Prostate gland (tissue), 2 donors: Measurements from ENCODE around the gene OR10H3. TPM values are rescaled to one million over a fixed set of nuclear protein-coding genes. Genes with fewer than 3 reads are reported as not detected.
A peak's percentile ranks its signal among the peaks of the same experiment; 100 is the strongest.

Experiments
- DNase-seq: peaks from one replicate; pipeline ENCODE4 v3.0.0-alpha.2; 2019; ENCODE audit warnings: low spot score
- H3K27ac ChIP-seq, 2 donors: fragments of 200-600 bp; sonication (generic); 2 replicates each; pipeline ENCODE4 v1.5.1; 2017 to 2019
- H3K27me3 ChIP-seq: fragments of 200-600 bp; sonication (generic); replicated peaks from 2 replicates; pipeline ENCODE4 v1.5.1; 2019; ENCODE audit not compliant: insufficient read depth
- H3K36me3 ChIP-seq, 2 donors: fragments of 200-600 bp; sonication (generic); 1 replicate in 1 of 2; 2 replicates in 1 of 2; pipeline versions ENCODE4 v1.5.1 to v1.8.1; 2017 to 2019
- H3K4me1 ChIP-seq: fragments of 200-600 bp; sonication (generic); replicated peaks from 2 replicates; pipeline ENCODE4 v1.5.1; 2019
- H3K4me3 ChIP-seq, 2 donors: fragments of 200-600 bp; sonication (generic); 2 replicates each; pipeline ENCODE4 v1.5.1; 2017 to 2019
- H3K9me3 ChIP-seq: fragments of 200-600 bp; sonication (generic); 2 replicates; pipeline ENCODE4 v1.5.1; 2017
- CTCF ChIP-seq, 4 experiments: fragments of 200-600 bp in 2 of 4; fragments of 450-650 bp in 2 of 4; sonication (generic) in 2 of 4; IDR thresholded peaks; 1 replicate in 3 of 4; 2 replicates in 1 of 4; pipeline ENCODE4 v1.5.1; 2016 to 2019; ENCODE audit warnings: antibody characterized with exemption in 4 of 4, mild to moderate bottlenecking in 2 of 4, moderate library complexity in 2 of 4
- POLR2A ChIP-seq: fragments of 450-650 bp; IDR thresholded peaks from one replicate; pipeline ENCODE4 v1.6.1; 2016; ENCODE audit warnings: antibody characterized with exemption, mild to moderate bottlenecking
- POLR2AphosphoS5 ChIP-seq: sonication (generic); formaldehyde crosslinking; IDR thresholded peaks from one replicate; pipeline ENCODE4 v1.6.1; 2017; ENCODE audit warnings: antibody characterized with exemption
- WGBS: methylation state at CpG from one replicate; pipeline ENCODE4 v1.1.5; 2018; 5-methylcytosine and 5-hydroxymethylcytosine counted together
- intact Hi-C: fragments of 100-400 bp; cut with DNase I; formaldehyde crosslinking; loops from one replicate; pipeline ENCODE4 v1.14.2; 2022
- total RNA-seq, 2 donors: library from RNA; depleted of rRNA; stranded (reverse); fragments of >200 nt; gene quantifications; one replicate each; pipeline ENCODE4 v1.1.0, GENCODE V29; 2016

OR10H3 gene
- total RNA-seq, 2 donors from 2014 or later = not detected

- Histone ChIP-seq H3K27me3 (no peaks in the 10 kb centered on the region), H3K4me3 (no peak overlapping the region), H3K27ac (no peak overlapping the region), H3K4me1 (no peaks in the 10 kb centered on the region), H3K9me3 (no peaks in the 10 kb centered on the region), H3K36me3 (no peaks in the 10 kb centered on the region)
- DNase-seq = no peak
- intact Hi-C loops = no loop called here
- TF ChIP-seq POLR2A = no peak
- no peak for TF ChIP-seq POLR2AphosphoS5
- TF ChIP-seq CTCF (IDR thresholded peaks at IDR 0.05) = no peak
- 89% methylated on average over 4 of the region's 4 CpGs for WGBS
Measured at GRCh38 chr19:15776264-15776663, 38.5 kb downstream of the OR10H3 start.

GRCh38 chr19:15776991-15777970 is 39.5 kb downstream of the OR10H3 start:
- no peak for DNase-seq
- H3K27ac ChIP-seq = no peak overlapping the region
- no peak overlapping the region for H3K4me3 ChIP-seq
- TF ChIP-seq CTCF (IDR thresholded peaks at IDR 0.05) = no peak
- TF ChIP-seq POLR2A = no peak
- TF ChIP-seq POLR2AphosphoS5 = no peak
- no peaks in the 10 kb centered on the region for H3K36me3 ChIP-seq
- no peaks in the 10 kb centered on the region for H3K27me3 ChIP-seq
- no peaks in the 10 kb centered on the region for H3K4me1 ChIP-seq
- intact Hi-C loops = no loop called here
- WGBS = 57% methylated on average over 9 of the region's 9 CpGs
- no peaks in the 10 kb centered on the region for H3K9me3 ChIP-seq

- no peaks in the 10 kb centered on the region for H3K27me3 ChIP-seq
- H3K4me1 ChIP-seq = no peaks in the 10 kb centered on the region
- DNase-seq = peak; percentile 60
- intact Hi-C loops = no loop called here
- 12% methylated on average over 9 of the region's 10 CpGs for WGBS
- TF ChIP-seq CTCF (IDR thresholded peaks at IDR 0.05) = no peak
- no peak for TF ChIP-seq POLR2AphosphoS5
- H3K9me3 ChIP-seq = no peaks in the 10 kb centered on the region
- H3K27ac ChIP-seq = peak overlapping the region; percentile 57 to 74
- H3K4me3 ChIP-seq = no peak overlapping the region
- no peaks in the 10 kb centered on the region for H3K36me3 ChIP-seq
Measured at GRCh38 chr19:15779756-15780476, 42.1 kb downstream of the OR10H3 start.

DNA sequence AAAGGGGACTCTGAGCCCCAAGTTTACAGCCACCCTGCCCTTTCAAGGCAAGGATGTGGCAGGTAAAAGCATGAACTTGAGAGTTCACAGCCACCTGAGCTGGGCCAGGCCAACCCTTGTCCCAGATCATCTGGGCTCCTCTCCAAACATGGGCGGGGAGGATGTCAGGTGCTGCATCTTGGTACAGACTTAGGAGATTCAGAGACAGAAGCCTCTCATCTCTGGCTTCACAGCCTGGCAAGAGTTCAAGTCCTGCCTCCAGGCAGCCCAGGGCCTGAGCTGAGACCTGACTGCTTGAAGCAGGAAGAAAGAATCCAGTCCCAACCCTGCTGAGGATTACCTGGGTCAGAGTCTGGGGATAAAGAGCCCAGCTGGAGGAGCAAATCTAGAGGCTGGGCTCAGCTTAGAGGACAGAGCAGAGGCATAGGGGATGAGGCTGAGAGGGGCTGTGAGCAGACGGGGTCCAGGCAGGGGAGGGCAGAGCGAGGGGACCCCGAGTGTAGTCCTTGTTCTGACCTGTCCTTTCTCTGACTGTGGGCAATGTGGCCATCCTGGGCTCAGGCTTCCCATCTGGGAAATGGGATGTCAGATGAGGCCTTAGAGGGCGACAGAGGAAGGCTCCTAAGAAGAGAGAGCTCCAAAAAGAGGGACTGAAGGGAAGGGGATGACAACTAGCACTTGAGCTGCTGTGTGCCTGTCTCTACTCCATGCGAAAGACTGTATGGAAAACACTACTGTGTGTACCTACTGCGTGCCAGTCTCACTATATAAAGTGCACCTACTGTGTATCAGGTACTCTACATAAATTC is 43.0 kb downstream of the OR10H3 start:
- H3K36me3 ChIP-seq = no peaks in the 10 kb centered on the region
- intact Hi-C loops = no loop called here
- peak; percentile 7 for DNase-seq
- H3K9me3 ChIP-seq = no peaks in the 10 kb centered on the region
- H3K27me3 ChIP-seq = no peaks in the 10 kb centered on the region
- 73% methylated on average over 7 of the region's 7 CpGs for WGBS
- no peak overlapping the region for H3K4me3 ChIP-seq
- peak overlapping the region; percentile 57 to 74 for H3K27ac ChIP-seq
- H3K4me1 ChIP-seq = no peaks in the 10 kb centered on the region
- no peak for TF ChIP-seq CTCF (IDR thresholded peaks at IDR 0.05)
- TF ChIP-seq POLR2AphosphoS5 = no peak
- TF ChIP-seq POLR2A = no peak
